Activated CD8-positive, alpha-beta memory T cell treated with anti-CD3 and anti-CD28 coated beads, Interleukin-2, amount 50 U/mL, for 24 hours (primary cell): ENCODE measurements around the gene FECH.
A peak's percentile ranks its signal among the peaks of the same experiment; 100 is the strongest.
"Not testable (repeated sequence)": the region's sequence is repeated elsewhere in the genome, so short reads cannot be mapped to it uniquely, and the experiment has no call there.

Experiments
- DNase-seq: peaks from one replicate; pipeline ENCODE4 v3.0.0-alpha.2; 2020; ENCODE audit errors: extremely low read depth

The FECH gene

DNA sequence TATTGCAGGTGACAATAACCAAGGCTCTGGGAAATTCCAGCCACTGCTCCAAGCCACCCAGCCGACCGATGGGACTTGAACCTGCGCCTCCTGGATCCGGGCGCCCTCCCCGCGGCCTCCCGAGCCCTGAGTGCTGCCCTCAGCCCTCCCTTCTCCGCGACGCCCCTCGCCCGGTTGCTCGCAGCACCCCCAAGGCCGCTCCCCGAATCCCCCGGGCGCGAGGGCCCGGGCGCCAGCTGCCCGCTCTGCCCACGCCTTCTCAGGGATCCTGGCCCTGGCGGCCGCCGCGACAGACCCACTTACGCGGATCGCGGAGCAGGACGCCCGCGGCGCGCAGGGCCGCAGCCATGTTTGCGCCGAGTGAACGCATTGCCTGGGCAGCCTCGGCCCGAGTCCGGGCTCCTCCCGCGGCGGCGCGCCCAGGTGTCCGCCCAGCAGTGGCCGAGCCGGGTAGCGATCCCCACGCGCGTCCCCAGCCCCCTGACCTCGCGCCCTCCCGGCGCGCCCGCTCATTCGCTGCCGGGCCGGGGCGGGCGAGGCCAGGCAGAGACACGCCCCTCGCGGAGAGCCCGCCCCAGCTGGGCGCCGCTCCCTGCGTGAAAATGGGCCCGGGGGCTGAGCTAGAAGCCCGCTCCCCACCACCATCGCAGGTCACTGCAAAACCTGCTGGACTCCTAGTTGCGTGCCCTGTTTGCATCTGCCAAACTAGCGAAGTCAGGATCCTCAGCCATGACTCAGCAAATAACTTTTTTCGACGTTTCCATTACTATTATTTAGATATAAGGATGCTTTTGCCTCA, at the start of gene FECH:
Gene FECH (minus strand): TSS at position 452 of the 799 bp plus-strand sequence. CDS start 82 bp downstream, at position 370.
- DNase-seq, result peak; percentile 32

DNA sequence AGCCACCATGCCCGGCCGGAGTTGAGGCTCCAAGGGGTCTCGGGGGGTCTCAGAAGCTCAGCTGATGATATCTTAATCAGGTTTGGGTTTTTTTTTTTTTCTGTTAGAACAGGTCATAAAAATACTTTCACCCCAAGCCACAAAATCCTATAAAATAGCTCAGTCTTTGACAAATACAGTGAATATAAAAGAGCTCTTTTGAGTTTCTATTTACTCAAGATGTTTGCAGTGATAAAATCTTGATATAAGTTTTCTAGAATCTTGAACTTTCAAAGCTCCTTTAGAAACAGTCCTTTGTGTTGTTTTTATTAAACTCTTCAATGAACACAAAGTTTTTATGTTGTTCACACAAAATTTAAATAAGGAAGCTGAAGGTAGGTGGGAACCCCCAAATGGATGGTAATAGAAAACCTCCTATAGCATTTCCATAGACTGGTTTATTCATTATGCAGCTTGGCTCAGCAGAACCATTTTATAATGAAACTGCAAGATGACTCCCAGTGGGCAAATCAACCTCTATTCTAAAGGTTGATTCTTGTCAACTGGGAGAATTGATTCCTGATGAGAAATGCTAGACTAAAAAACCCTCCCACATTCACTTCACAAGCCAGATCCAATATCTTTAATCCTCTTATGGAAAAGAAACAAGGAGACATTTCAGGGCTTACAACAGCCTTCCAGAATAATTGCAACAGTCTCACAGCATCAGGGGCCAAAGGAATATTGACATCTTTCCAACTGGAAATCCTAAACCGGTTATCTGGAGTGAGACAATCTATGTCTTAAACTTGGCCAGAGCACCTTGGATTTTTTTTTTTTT, 48.7 kb upstream of the FECH start:
- DNase-seq, result no peak

GRCh38 chr18:57631697-57632096, 45.2 kb upstream of the FECH start:
- no peak for DNase-seq

DNA sequence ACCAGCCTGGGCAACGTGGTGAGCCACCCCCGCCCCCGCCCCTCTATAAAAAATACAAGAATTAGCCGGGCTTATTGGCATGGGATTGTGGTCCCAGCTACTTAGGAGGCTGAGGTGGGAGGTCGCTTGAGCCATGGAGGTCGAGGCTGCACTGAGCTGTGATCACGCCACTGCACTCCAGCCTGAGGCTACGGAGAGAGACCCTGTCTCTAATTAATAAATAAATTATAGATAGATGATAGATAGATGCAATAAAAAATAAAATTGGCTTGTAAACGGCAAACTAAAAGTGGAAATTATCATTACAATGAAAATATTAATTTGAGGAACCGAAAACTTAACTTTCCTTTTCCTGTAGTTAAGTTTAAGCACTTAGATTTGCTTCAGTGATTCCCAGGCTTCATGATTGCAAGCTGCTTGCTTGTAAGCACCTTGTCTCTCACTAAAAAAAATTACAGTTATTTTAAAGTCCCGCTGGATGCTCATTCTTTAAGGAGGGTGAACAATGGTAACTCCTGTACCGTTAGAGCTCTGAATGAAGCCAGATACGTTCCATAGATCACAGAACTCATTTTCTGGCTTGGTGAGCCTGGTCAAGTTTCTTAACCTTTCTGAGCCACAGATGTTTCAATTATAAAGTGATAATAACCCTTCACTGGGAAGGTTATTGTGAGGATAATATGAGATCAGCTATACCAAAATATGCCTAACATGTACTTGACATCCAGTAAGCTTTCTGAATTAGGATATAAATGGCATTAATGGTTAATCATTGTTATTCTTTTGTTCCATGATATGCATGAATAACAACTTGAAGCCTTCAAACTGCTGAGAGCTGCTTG, 44.5 kb upstream of the FECH start:
- DNase-seq, result no peak

DNA sequence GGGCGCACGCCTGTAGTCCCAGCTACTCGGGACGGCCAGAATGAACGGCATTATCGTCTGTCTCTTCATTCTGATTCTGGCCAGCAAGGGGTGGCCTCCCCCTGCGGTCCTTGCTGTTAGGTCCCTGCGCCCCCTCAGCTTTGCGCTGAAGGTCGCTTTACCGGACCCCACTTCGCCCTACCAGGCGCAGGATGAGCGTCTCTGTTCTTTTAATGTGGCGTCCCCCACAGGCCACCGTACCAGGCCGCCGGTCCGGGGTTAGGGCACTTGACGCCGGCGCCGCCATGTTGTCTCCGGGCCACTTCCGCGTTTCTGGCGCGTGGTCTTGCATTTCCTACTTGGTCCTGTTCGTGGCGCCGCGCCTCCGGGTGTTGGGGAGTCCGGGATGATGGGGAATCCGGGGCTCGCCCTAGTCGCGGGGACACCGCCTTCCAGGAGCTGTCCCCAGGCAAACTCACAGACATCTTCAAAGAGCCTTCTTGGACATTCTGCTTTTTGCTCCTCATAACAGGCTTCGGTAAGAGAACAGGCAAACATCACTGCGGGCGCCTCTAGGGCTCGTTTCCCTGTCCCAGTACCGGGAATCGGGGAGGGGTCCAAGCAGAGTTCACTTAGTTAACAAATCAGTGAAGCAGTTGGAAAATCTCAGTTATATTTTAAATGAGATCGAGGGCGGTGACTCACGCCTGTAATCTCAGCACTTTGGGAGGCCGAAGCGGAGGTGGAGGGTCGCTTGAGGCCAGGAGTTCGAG, 43.7 kb upstream of the FECH start:
- DNase-seq, result peak; percentile 91

DNA sequence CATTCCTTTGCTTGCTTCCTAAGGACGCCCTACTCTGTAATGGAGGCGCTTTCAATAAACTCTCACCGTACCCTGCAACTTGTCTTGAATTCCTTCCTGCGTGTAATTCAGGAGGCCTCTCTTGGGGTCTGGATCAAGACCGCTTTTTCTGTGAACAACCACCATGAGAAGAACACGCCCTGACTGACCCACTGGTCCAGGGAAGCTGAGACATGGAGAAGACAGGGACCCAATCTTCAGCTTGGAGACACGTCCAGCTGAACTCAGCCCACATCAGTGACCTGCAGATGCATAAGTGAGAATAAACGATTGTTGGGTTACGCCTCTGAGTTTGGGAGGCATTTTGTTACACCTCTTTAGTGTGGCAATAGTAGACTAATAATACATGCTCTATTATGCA, 42.9 kb upstream of the FECH start:
- no peak for DNase-seq

GRCh38 chr18:57627488-57627887, 41.0 kb upstream of the FECH start:
- no peak for DNase-seq

GRCh38 chr18:57624988-57625387, 38.5 kb upstream of the FECH start:
- DNase-seq, result no peak

GRCh38 chr18:57621246-57621604, 34.7 kb upstream of the FECH start:
- DNase-seq, result no peak

- DNase-seq, result no peak
Measured at GRCh38 chr18:57619876-57620275, 33.4 kb upstream of the FECH start.

- DNase-seq, result no peak
Measured at GRCh38 chr18:57618910-57619309, 32.4 kb upstream of the FECH start.

DNA sequence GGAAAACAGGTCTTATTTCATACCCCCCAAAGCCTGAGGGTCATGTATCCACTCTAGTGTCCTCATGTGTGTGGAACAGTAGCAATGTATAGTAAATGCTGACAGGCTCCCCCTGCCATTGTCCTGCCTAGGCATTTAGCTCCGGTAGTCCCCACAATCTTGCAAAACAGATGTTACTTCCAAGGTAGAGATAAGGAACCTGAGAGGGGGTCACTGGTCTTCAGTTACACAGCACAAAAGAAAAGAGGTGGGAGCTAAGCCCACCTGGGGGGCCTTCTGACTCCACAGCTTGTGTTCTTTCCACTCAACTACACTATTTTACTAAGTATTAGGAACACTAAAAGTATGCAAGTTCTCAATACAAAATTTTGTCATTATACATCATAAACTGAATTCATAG, 17.4 kb upstream of the FECH start:
- DNase-seq, result no peak

DNA sequence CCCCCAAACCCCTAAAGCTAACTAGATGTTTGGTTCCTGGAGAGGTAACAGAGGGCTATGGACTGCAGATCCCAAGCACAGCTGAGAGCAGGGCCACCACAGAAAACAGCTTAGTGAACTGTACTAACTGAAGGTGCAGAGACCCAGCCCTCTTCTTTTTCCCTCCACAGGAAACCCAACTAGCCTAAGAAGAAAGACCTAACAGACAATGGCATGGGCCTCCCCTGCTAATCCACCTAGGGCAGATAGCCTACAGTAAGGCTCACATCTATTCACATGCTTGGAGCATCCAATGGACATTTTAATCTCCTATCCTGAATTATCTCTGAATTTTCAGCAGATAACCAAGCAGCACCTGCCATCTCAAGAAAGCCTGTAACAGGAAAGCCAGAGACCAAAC, 8.8 kb upstream of the FECH start:
- DNase-seq, result no peak

DNA sequence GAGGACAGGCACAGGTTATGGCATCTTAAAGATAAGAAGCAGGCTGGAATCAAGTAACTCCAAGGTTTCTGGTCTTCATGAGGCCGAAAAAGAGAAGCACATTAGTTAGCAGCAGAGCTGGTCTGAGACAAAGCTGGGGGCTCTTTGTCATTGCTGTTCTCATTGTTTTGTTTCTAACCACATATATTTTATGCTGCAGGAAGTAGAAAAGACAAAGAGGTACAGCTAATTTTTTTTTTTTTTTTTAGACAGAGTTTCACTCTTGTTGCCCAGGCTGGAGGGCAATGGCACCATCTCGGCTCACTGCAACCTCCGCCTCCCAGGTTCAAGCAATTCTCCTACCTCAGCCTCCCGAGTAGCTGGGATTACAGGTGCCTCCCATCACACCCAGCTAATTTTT, 6.2 kb upstream of the FECH start:
- not testable (repeated sequence) for DNase-seq

GRCh38 chr18:57589161-57589560, 2.7 kb upstream of the FECH start:
- DNase-seq, result no peak

GRCh38 chr18:57587098-57587661, 678 bp upstream of the FECH start:
- no peak for DNase-seq

DNA sequence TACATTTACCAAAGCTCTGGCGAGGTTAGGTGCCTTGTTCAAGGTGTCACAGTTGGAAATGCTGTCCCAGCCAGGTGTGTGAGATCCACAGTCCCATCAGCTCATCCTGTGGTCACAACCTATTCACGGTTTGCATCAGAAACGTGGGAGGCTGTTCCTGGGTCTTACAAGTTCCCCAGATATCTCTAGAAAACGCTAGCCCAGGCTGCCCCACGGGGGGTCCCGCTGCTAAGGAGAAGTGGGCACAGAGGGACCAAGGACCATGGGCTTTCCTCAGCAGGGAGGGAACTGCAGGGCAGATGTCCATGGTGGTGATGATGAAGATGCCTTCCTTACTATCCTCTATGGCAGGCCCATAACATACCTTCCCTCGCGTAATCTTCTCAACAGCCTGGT, 649 bp downstream of the FECH start:
- DNase-seq, result no peak

DNA sequence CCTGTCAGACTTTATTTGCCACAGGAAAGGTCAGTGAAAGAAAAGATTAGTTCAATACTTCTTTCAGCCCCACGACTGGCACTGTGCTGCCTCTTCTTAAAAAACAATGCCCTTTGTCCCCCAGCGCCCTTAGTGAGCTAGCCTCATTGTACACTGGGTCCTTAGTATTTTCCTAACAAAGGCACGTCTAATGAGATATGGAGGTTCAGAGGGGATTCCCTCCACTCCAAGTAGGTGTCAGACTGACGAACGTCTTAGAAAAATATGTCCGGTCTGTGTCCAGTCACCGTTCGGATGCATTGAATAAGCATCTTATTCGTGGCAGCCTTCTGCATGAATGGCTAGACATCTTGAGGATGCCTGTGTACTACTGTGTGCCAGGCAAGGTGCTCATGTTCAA, 1.1 kb downstream of the FECH start:
- DNase-seq, result no peak

DNA sequence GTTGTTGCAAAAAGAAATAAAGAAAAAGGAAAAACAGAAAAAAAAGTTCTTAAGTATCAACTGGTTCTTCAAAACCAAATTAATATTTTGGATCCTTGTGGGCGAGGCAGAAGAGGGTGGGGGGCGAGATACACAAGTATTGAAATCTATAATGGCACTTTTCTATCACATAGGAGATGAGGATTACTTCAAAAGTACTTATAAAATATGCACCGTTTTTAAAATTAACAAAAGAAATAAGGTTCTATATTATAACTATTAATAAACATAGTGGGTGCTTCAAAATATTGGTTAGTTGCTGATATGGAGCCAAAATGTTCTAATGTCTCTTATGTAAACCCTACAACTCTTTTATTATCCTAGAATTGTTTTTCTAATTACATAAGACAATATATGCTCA, 2.1 kb downstream of the FECH start:
- DNase-seq, result no peak

- no peak for DNase-seq
Measured at GRCh38 chr18:57583297-57583835, 3.1 kb downstream of the FECH start.
